Measurements from ENCODE around the gene CDHR2.

Gene CDHR2

GRCh38 chr5:176608937-176609723, 60.0 kb downstream of the CDHR2 start (continued):
- TF ChIP-seq ZBTB49 (tag by site-specific recombination; IDR thresholded peaks at IDR 0.05; ENCODE audit: low read depth) (no peak), ZNF561 (tag by site-specific recombination; IDR thresholded peaks at IDR 0.05; ENCODE audit: borderline replicate concordance) (no peak), ZNF645 (tag by site-specific recombination; IDR thresholded peaks at IDR 0.05) (no peak), ZBTB8A (tag by site-specific recombination; IDR thresholded peaks at IDR 0.05) (no peak), MYNN (tag by site-specific recombination; IDR thresholded peaks at IDR 0.05; ENCODE audit: borderline replicate concordance) (no peak), ZFHX2 (tag by site-specific recombination; conservative IDR thresholded peaks at IDR 0.05) (peak; percentile 78), KLF17 (tag by site-specific recombination; IDR thresholded peaks at IDR 0.05) (no peak), ZNF600 (tag by site-specific recombination; IDR thresholded peaks at IDR 0.05) (peak; percentile 69), ZNF148 (tag by site-specific recombination; IDR thresholded peaks at IDR 0.05; ENCODE audit: borderline replicate concordance) (no peak), ZNF354C (tag by site-specific recombination; IDR thresholded peaks at IDR 0.05; ENCODE audit: borderline replicate concordance, low read depth) (no peak), MEIS1 (CRISPR knock-in tag; IDR thresholded peaks at IDR 0.05; ENCODE audit: borderline replicate concordance) (no peak), ZBTB10 (tag by site-specific recombination; IDR thresholded peaks at IDR 0.05) (0 out of 2 replicates have a peak, but pooled peaks have one; percentile 21), SETDB1 (IDR thresholded peaks at IDR 0.05; ENCODE audit: insufficient read length, low read length) (no peak), PRDM2 (tag by site-specific recombination; IDR thresholded peaks at IDR 0.05; ENCODE audit: borderline replicate concordance) (no peak), SP3 (tag by site-specific recombination; IDR thresholded peaks at IDR 0.05) (0 out of 2 replicates have a peak, but pooled peaks have one; percentile 34), ZNF362 (tag by site-specific recombination; IDR thresholded peaks at IDR 0.05) (no peak), TRIM28 (IDR thresholded peaks at IDR 0.05; ENCODE audit: borderline replicate concordance, low read length) (no peak), ZNF610 (tag by site-specific recombination; IDR thresholded peaks at IDR 0.05; ENCODE audit: borderline replicate concordance) (no peak)
